SKM-1 (cell line): ENCODE results near the gene USP17L13.
"Not testable (repeated sequence)": the region's sequence is repeated elsewhere in the genome, so short reads cannot be mapped to it uniquely, and the experiment has no call there.

ENCODE experiments used
- DNase-seq: peaks from one replicate; lab custom pipeline; 2025; ENCODE audit not compliant: unreplicated experiment; lab: John Stamatoyannopoulos, UW

The USP17L13 gene, protein sequence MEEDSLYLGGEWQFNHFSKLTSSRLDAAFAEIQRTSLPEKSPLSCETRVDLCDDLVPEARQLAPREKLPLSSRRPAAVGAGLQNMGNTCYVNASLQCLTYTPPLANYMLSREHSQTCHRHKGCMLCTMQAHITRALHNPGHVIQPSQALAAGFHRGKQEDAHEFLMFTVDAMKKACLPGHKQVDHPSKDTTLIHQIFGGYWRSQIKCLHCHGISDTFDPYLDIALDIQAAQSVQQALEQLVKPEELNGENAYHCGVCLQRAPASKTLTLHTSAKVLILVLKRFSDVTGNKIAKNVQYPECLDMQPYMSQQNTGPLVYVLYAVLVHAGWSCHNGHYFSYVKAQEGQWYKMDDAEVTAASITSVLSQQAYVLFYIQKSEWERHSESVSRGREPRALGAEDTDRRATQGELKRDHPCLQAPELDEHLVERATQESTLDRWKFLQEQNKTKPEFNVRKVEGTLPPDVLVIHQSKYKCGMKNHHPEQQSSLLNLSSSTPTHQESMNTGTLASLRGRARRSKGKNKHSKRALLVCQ

GRCh38 chr4:9224596-9224995 lies at the start of gene USP17L13:
Gene USP17L13, plus strand, starts transcription at chr4:9224896. Its CDS starts 0 bp downstream, at chr4:9224896.
- not testable (repeated sequence) for DNase-seq

GRCh38 chr4:9210357-9210756 lies 14.3 kb upstream of the USP17L13 start, which contains the start of gene USP17L10:
Gene USP17L10, plus strand, starts transcription at chr4:9210657. Its CDS starts 0 bp downstream, at chr4:9210657.
- not testable (repeated sequence) for DNase-seq

DNA sequence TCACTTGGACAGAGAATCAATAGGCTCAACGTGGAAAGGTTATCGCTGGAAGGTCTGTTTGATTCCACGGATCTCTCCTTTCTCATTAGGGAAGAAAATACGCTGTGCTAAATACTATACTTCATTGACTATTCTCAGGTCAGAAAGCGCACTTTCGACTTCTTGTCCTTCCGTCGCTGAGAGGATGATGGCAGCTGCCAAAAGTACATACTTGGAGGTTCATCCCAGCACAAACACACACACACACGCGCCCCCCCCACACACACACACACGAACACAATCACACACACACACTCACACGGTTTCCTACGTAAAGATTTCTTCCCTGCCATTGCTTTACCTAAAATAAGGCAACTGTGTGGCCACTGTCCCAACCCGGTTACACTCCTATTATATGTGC lies 10.0 kb upstream of the USP17L13 start:
- not testable (repeated sequence) for DNase-seq

- not testable (repeated sequence) for DNase-seq
Measured at GRCh38 chr4:9215105-9215504, 9.6 kb upstream of the USP17L13 start, which contains the start of gene USP17L11. Gene USP17L11, plus strand, starts transcription at chr4:9215405. Its CDS starts 0 bp downstream, at chr4:9215405.

DNA sequence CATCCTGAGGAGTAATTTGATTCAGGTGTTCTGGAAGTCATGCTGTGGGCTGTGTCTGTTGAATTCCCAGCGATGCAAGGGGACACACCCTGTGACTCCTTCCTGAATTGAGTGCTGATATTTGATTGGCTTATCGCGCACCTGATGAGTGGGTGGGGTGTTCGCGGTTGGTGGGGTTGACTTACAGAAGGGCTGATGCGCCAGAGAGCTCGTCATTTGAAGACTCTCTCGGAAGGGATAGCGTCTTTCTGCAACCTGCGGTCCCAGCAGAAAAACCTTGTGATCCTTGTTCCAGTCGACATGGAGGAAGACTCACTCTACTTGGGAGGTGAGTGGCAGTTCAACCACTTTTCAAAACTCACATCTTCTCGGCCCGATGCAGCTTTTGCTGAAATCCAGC lies 4.8 kb upstream of the USP17L13 start, which contains the start of gene USP17L12:
Gene USP17L12 (plus strand): TSS at position 301 of the 400 bp plus-strand sequence. CDS start 0 bp downstream, at position 301.
- DNase-seq: not testable (repeated sequence)

- DNase-seq: not testable (repeated sequence)
Measured at GRCh38 chr4:9230249-9230648, 5.6 kb downstream of the USP17L13 start.

DNA sequence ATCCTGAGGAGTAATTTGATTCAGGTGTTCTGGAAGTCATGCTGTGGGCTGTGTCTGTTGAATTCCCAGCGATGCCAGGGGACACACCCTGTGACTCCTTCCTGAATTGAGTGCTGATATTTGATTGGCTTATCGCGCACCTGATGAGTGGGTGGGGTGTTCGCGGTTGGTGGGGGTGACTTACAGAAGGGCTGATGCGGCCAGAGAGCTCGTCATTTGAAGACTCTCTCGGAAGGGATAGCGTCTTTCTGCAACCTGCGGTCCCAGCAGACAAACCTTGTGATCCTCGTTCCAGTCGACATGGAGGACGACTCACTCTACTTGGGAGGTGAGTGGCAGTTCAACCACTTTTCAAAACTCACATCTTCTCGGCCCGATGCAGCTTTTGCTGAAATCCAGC lies 9.4 kb downstream of the USP17L13 start, which contains the start of gene USP17L15:
Gene USP17L15 (plus strand): TSS at position 301 of the 400 bp plus-strand sequence. CDS start 0 bp downstream, at position 301.
- not testable (repeated sequence) for DNase-seq

- DNase-seq: not testable (repeated sequence)
Measured at GRCh38 chr4:9238461-9238860, 13.8 kb downstream of the USP17L13 start.

DNA sequence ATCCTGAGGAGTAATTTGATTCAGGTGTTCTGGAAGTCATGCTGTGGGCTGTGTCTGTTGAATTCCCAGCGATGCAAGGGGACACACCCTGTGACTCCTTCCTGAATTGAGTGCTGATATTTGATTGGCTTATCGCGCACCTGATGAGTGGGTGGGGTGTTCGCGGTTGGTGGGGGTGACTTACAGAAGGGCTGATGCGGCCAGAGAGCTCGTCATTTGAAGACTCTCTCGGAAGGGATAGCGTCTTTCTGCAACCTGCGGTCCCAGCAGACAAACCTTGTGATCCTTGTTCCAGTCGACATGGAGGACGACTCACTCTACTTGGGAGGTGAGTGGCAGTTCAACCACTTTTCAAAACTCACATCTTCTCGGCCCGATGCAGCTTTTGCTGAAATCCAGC lies 18.9 kb downstream of the USP17L13 start, which contains the start of gene USP17L17:
Gene USP17L17 (plus strand): TSS at position 301 of the 400 bp plus-strand sequence. CDS start 0 bp downstream, at position 301.
- not testable (repeated sequence) for DNase-seq

GRCh38 chr4:9247953-9248680 lies 23.4 kb downstream of the USP17L13 start, which contains the start of gene USP17L18:
Gene USP17L18, plus strand, starts transcription at chr4:9248630. Its CDS starts 0 bp downstream, at chr4:9248630.
- DNase-seq: not testable (repeated sequence)

DNA sequence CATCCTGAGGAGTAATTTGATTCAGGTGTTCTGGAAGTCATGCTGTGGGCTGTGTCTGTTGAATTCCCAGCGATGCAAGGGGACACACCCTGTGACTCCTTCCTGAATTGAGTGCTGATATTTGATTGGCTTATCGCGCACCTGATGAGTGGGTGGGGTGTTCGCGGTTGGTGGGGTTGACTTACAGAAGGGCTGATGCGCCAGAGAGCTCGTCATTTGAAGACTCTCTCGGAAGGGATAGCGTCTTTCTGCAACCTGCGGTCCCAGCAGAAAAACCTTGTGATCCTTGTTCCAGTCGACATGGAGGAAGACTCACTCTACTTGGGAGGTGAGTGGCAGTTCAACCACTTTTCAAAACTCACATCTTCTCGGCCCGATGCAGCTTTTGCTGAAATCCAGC lies 28.4 kb downstream of the USP17L13 start, which contains the start of gene USP17L19:
Gene USP17L19 (plus strand): TSS at position 301 of the 400 bp plus-strand sequence. CDS start 0 bp downstream, at position 301.
- DNase-seq: not testable (repeated sequence)

DNA sequence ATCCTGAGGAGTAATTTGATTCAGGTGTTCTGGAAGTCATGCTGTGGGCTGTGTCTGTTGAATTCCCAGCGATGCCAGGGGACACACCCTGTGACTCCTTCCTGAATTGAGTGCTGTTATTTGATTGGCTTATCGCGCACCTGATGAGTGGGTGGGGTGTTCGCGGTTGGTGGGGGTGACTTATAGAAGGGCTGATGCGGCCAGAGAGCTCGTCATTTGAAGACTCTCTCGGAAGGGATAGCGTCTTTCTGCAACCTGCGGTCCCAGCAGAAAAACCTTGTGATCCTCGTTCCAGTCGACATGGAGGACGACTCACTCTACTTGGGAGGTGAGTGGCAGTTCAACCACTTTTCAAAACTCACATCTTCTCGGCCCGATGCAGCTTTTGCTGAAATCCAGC lies 33.1 kb downstream of the USP17L13 start, which contains the start of gene USP17L20:
Gene USP17L20 (plus strand): TSS at position 301 of the 400 bp plus-strand sequence. CDS start 0 bp downstream, at position 301.
- not testable (repeated sequence) for DNase-seq

- not testable (repeated sequence) for DNase-seq
Measured at GRCh38 chr4:9262572-9262971, 37.9 kb downstream of the USP17L13 start, which contains the start of gene USP17L21. Gene USP17L21, plus strand, starts transcription at chr4:9262872. Its CDS starts 0 bp downstream, at chr4:9262872.

DNA sequence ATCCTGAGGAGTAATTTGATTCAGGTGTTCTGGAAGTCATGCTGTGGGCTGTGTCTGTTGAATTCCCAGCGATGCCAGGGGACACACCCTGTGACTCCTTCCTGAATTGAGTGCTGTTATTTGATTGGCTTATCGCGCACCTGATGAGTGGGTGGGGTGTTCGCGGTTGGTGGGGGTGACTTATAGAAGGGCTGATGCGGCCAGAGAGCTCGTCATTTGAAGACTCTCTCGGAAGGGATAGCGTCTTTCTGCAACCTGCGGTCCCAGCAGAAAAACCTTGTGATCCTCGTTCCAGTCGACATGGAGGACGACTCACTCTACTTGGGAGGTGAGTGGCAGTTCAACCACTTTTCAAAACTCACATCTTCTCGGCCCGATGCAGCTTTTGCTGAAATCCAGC lies 42.6 kb downstream of the USP17L13 start, which contains the start of gene USP17L22:
Gene USP17L22 (plus strand): TSS at position 301 of the 400 bp plus-strand sequence. CDS start 0 bp downstream, at position 301.
- DNase-seq: not testable (repeated sequence)

DNA sequence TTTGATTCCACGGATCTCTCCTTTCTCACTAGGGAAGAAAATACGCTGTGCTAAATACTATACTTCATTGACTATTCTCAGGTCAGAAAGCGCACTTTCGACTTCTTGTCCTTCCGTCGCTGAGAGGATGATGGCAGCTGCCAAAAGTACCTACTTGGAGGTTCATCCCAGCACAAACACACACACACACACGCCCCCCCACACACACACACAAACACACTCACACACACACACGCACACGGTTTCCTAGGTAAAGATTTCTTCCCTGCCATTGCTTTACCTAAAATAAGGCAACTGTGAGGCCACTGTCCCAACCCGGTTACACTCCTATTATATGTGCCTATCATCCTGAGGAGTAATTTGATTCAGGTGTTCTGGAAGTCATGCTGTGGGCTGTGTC lies 47.0 kb downstream of the USP17L13 start:
- not testable (repeated sequence) for DNase-seq
